Activated T-cell treated with anti-CD3 and anti-CD28 coated beads, Interleukin-2, amount 50 U/mL, for 24 hours (primary cell): ENCODE measurements around the gene TPD52L2.
"Not testable (repeated sequence)": the region's sequence is repeated elsewhere in the genome, so short reads cannot be mapped to it uniquely, and the experiment has no call there.

ENCODE experiments used
- DNase-seq: peaks from one replicate; pipeline ENCODE4 v3.0.0-alpha.2; 2020
- H3K27ac Mint-ChIP-seq: 2 replicates; pipeline ENCODE4 v1.8.0; 2020; ENCODE audit warnings: mild to moderate bottlenecking, mixed read lengths
- H3K27me3 Mint-ChIP-seq: 2 replicates; pipeline ENCODE4 v1.8.0; 2020; ENCODE audit warnings: mixed read lengths
- H3K36me3 Mint-ChIP-seq: 2 replicates; pipeline ENCODE4 v1.8.0; 2020; ENCODE audit warnings: low read depth, mixed read lengths
- H3K4me1 Mint-ChIP-seq: 2 replicates; pipeline ENCODE4 v1.8.0; 2020; ENCODE audit warnings: low read depth, mixed read lengths
- H3K4me3 Mint-ChIP-seq: 2 replicates; pipeline ENCODE4 v1.8.0; 2020; ENCODE audit warnings: mild to moderate bottlenecking, moderate library complexity, mixed read lengths
- H3K9me3 Mint-ChIP-seq: 2 replicates; pipeline ENCODE4 v1.8.0; 2020; ENCODE audit warnings: mixed read lengths

Gene TPD52L2

GRCh38 chr20:63844511-63844991 lies 20.5 kb upstream of the TPD52L2 start:
- H3K27me3 Mint-ChIP-seq = peaks cover 54% of the 10 kb centered on the region
- H3K9me3 Mint-ChIP-seq = no peaks in the 10 kb centered on the region
- H3K4me3 Mint-ChIP-seq = no peak overlapping the region
- no peak overlapping the region for H3K27ac Mint-ChIP-seq
- peaks cover 2% of the 10 kb centered on the region for H3K4me1 Mint-ChIP-seq
- H3K36me3 Mint-ChIP-seq = no peaks in the 10 kb centered on the region
- no peak for DNase-seq

- H3K4me3 Mint-ChIP-seq = no peak overlapping the region
- H3K27me3 Mint-ChIP-seq = peaks cover 65% of the 10 kb centered on the region
- H3K4me1 Mint-ChIP-seq = peaks cover 11% of the 10 kb centered on the region
- no peak overlapping the region for H3K27ac Mint-ChIP-seq
- H3K9me3 Mint-ChIP-seq = no peaks in the 10 kb centered on the region
- no peak for DNase-seq
- H3K36me3 Mint-ChIP-seq = no peaks in the 10 kb centered on the region
These were observed 18.8 kb upstream of the TPD52L2 start for GRCh38 chr20:63846128-63846771.

- no peaks in the 10 kb centered on the region for H3K9me3 Mint-ChIP-seq
- H3K27me3 Mint-ChIP-seq = peaks cover 66% of the 10 kb centered on the region
- no peaks in the 10 kb centered on the region for H3K36me3 Mint-ChIP-seq
- no peak for DNase-seq
- H3K4me1 Mint-ChIP-seq = peaks cover 14% of the 10 kb centered on the region
- no peak overlapping the region for H3K27ac Mint-ChIP-seq
- no peak overlapping the region for H3K4me3 Mint-ChIP-seq
These were observed 18.2 kb upstream of the TPD52L2 start for GRCh38 chr20:63846888-63847236.

- H3K4me3 Mint-ChIP-seq = no peak overlapping the region
- H3K9me3 Mint-ChIP-seq = no peaks in the 10 kb centered on the region
- H3K36me3 Mint-ChIP-seq = no peaks in the 10 kb centered on the region
- H3K27me3 Mint-ChIP-seq = peaks cover 64% of the 10 kb centered on the region
- no peak overlapping the region for H3K27ac Mint-ChIP-seq
- peaks cover 16% of the 10 kb centered on the region for H3K4me1 Mint-ChIP-seq
- no peak for DNase-seq
These were observed 17.6 kb upstream of the TPD52L2 start for GRCh38 chr20:63847237-63848002.

GRCh38 chr20:63848003-63848911 lies 16.8 kb upstream of the TPD52L2 start:
- no peak for DNase-seq
- no peak overlapping the region for H3K4me3 Mint-ChIP-seq
- no peak overlapping the region for H3K27ac Mint-ChIP-seq
- peaks cover 16% of the 10 kb centered on the region for H3K4me1 Mint-ChIP-seq
- H3K36me3 Mint-ChIP-seq = no peaks in the 10 kb centered on the region
- no peaks in the 10 kb centered on the region for H3K9me3 Mint-ChIP-seq
- H3K27me3 Mint-ChIP-seq = peaks cover 56% of the 10 kb centered on the region

- peak; percentile 70 for DNase-seq
- H3K36me3 Mint-ChIP-seq = no peaks in the 10 kb centered on the region
- H3K9me3 Mint-ChIP-seq = no peaks in the 10 kb centered on the region
- peak overlapping the region; percentile 26 for H3K27ac Mint-ChIP-seq
- no peak overlapping the region for H3K4me3 Mint-ChIP-seq
- peaks cover 36% of the 10 kb centered on the region for H3K27me3 Mint-ChIP-seq
- H3K4me1 Mint-ChIP-seq = peaks cover 15% of the 10 kb centered on the region
These were observed 14.2 kb upstream of the TPD52L2 start for GRCh38 chr20:63850689-63851547.

DNA sequence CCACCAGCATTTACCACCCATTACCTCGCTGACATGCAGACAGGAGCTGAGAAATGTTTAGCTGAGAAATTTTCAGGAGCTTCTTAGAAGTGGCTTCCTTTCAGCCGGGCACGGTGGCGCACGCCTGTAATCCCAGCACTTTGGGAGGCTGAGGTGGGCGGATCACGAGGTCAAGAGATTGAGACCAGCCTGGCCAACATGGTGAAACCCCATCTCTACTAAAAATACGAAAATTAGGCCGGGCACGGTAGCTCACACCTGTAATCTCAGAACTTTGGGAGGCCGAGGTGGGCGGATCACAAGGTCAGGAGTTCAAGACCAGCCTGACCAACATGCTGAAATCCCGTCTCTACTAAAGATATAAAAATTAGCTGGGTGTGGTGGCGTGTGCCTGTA lies 13.5 kb upstream of the TPD52L2 start:
- not testable (repeated sequence) for H3K4me3 Mint-ChIP-seq, DNase-seq, H3K9me3 Mint-ChIP-seq, H3K27ac Mint-ChIP-seq, H3K36me3 Mint-ChIP-seq
- H3K27me3 Mint-ChIP-seq = peaks cover 33% of the 10 kb centered on the region
- peaks cover 15% of the 10 kb centered on the region for H3K4me1 Mint-ChIP-seq

GRCh38 chr20:63853733-63854068 lies 11.4 kb upstream of the TPD52L2 start:
- H3K4me3 Mint-ChIP-seq, DNase-seq, H3K9me3 Mint-ChIP-seq, H3K27ac Mint-ChIP-seq, H3K36me3 Mint-ChIP-seq: not testable (repeated sequence)
- Mint-ChIP-seq H3K27me3 (peaks cover 28% of the 10 kb centered on the region), H3K4me1 (peaks cover 29% of the 10 kb centered on the region)

DNA sequence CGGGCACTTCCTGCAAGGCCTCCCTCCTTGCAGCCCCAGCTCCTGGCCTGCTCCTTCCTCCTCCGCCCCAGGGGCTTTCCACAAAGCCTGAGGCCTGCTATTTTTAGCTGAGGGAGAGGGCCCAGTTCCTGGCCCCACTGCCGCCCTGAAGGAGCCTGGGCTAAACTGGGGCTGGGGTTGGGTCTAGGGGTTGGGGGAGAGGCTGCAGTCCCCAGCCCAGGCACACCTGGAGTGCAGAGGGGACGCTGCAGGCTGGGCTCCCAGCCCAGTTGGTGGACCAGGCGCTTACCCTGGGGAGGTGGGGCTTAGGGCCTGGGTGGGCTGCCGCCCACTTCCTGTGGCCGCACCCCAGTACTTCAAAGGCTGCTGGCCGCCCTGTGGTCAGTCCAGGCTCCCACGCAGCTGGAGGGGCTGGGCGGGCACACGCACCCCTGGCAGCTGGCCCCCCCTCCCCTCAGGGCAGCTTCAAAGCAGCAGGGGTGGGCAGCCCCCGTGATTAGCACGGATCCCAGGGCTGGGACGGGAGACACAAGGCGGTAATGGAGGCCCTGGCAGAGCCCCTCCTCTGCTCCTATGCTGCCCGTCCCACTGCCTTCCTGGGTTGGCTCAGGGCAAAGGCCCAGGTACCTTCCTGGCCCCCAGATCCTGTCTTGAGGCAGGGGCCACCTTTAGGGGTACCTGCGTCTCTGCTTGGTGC lies 10.9 kb upstream of the TPD52L2 start:
- DNase-seq = no peak
- Mint-ChIP-seq H3K4me1 (peaks cover 34% of the 10 kb centered on the region), H3K36me3 (no peaks in the 10 kb centered on the region), H3K27me3 (peaks cover 25% of the 10 kb centered on the region), H3K4me3 (no peak overlapping the region), H3K27ac (no peak overlapping the region), H3K9me3 (no peaks in the 10 kb centered on the region)

- Mint-ChIP-seq H3K9me3 (no peaks in the 10 kb centered on the region), H3K36me3 (no peaks in the 10 kb centered on the region), H3K27ac (no peak overlapping the region), H3K4me1 (peaks cover 37% of the 10 kb centered on the region), H3K4me3 (no peak overlapping the region), H3K27me3 (peaks cover 22% of the 10 kb centered on the region)
- DNase-seq = no peak
These were observed 10.2 kb upstream of the TPD52L2 start for GRCh38 chr20:63854766-63855362.

DNA sequence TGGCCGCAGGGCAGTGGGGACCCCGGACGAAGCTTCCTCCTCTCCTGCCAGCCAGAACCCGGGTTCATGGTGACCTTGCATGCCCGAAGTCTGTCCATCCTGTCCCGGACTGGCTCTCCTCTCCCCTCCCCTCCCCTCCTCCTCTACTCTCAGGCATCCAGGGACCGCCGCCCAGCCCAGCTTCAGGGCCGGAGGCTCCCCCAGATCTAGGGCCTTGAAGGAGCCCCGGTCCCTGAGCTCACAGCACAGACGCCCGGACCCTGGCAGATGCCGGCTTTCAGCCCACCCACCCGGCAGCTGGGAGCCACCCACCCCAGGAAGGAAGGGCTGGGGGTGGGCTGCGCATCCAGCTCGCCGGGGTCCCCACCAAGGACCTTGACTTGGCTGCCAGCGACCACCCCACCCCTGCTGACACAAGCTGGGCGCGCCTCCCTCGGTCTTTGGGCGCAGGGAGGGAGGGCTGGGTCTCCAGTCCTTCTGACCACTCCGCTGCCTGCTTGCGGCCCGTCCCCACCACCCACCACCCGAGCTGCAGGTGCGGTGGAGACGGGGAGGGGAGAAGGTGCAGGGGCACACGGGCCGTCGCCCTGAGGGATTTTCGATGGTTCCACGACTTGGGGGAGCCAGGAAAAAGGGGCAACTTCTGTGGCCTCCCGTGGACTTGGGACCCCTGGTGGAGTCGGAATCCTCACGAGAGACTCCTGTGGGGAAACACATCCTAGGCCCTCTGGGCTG lies 9.5 kb upstream of the TPD52L2 start:
- Mint-ChIP-seq H3K4me1 (peaks cover 35% of the 10 kb centered on the region), H3K27ac (no peak overlapping the region), H3K9me3 (no peaks in the 10 kb centered on the region), H3K27me3 (peaks cover 16% of the 10 kb centered on the region), H3K4me3 (no peak overlapping the region), H3K36me3 (peaks cover 2% of the 10 kb centered on the region)
- no peak for DNase-seq

- Mint-ChIP-seq H3K27ac (no peak overlapping the region), H3K36me3 (peaks cover 7% of the 10 kb centered on the region), H3K4me3 (no peak overlapping the region), H3K27me3 (peaks cover 11% of the 10 kb centered on the region), H3K4me1 (peaks cover 30% of the 10 kb centered on the region), H3K9me3 (no peaks in the 10 kb centered on the region)
- no peak for DNase-seq
These were observed 9.0 kb upstream of the TPD52L2 start for GRCh38 chr20:63856098-63856511.
